DND-41 (cell line): ENCODE results near the gene ZNF883.

Experiments
- ATAC-seq: fragments of 200-7000 bp; cut with Tn5 transposase; 3 replicates; pipeline ENCODE4 v1.9.1; 2021; ENCODE audit warnings: low read depth; ENCODE audit not compliant: insufficient read depth
- DNase-seq: peaks from one replicate; pipeline ENCODE4 v3.0.0-alpha.2; 2020
- H2AFZ ChIP-seq: 2 replicates; pipeline ENCODE4 v1.6.0; 2012; ENCODE audit warnings: low read depth, low read length
- H3K27ac ChIP-seq: 2 replicates; pipeline ENCODE4 v1.5.1; 2012; ENCODE audit warnings: low read length, inconsistent platforms
- H3K27me3 ChIP-seq: fragments of 200-600 bp; sonication (generic); 2 replicates; pipeline ENCODE4 v1.6.0; 2012; ENCODE audit warnings: low read length, mild to moderate bottlenecking, inconsistent platforms; ENCODE audit not compliant: insufficient read depth, poor library complexity
- H3K36me3 ChIP-seq: 2 replicates; pipeline ENCODE4 v1.5.1; 2012; ENCODE audit warnings: low read length, inconsistent platforms; ENCODE audit not compliant: insufficient read depth
- H3K4me1 ChIP-seq: 2 replicates; pipeline ENCODE4 v1.5.1; 2012; ENCODE audit warnings: mild to moderate bottlenecking, low read length; ENCODE audit not compliant: insufficient read depth
- H3K4me2 ChIP-seq: 2 replicates; pipeline ENCODE4 v1.6.0; 2012; ENCODE audit warnings: mild to moderate bottlenecking, moderate library complexity, low read length, inconsistent platforms; ENCODE audit not compliant: insufficient read depth
- H3K4me3 ChIP-seq, 2 experiments: fragments of 200-600 bp in 1 of 2; shearing (Covaris generic) in 1 of 2; 2 replicates each; pipeline ENCODE4 v1.5.1; 2012 to 2016; ENCODE audit warnings: inconsistent platforms in 2 of 2, low read length in 2 of 2, mild to moderate bottlenecking in 2 of 2, low read depth in 1 of 2, moderate library complexity in 1 of 2
- H3K79me2 ChIP-seq: 2 replicates; pipeline ENCODE4 v1.6.0; 2012; ENCODE audit warnings: low read length, inconsistent platforms; ENCODE audit not compliant: insufficient read depth
- H3K9ac ChIP-seq: 2 replicates; pipeline ENCODE4 v1.6.0; 2012; ENCODE audit warnings: low read depth, mild to moderate bottlenecking, inconsistent platforms, low read length, moderate library complexity
- H3K9me3 ChIP-seq: 2 replicates; pipeline ENCODE4 v1.5.1; 2012; ENCODE audit warnings: low read length, moderate library complexity, mild to moderate bottlenecking, inconsistent platforms; ENCODE audit not compliant: insufficient read depth, severe bottlenecking
- H4K20me1 ChIP-seq: 2 replicates; pipeline ENCODE4 v1.6.0; 2012; ENCODE audit warnings: low read length; ENCODE audit not compliant: insufficient read depth
- CTCF ChIP-seq: IDR thresholded peaks from 2 replicates; pipeline ENCODE4 v1.5.1; 2012; ENCODE audit warnings: borderline replicate concordance, low read length, moderate library complexity, mild to moderate bottlenecking; ENCODE audit not compliant: poor library complexity, severe bottlenecking; ENCODE audit errors: extremely low read depth
- EZH2 ChIP-seq: IDR thresholded peaks from 3 replicates; pipeline ENCODE4 v1.6.1; 2012; ENCODE audit warnings: borderline replicate concordance, low read depth, mild to moderate bottlenecking, moderate library complexity, low read length, inconsistent platforms; ENCODE audit not compliant: severe bottlenecking

The ZNF883 gene

GRCh38 chr9:112912636-112913035, 99.4 kb downstream of the ZNF883 start:
- no peak overlapping the region for H3K27ac ChIP-seq
- H3K27me3 ChIP-seq: peaks cover 6% of the 10 kb centered on the region
- no peak overlapping the region for H2AFZ ChIP-seq
- H3K36me3 ChIP-seq: no peaks in the 10 kb centered on the region
- ATAC-seq (no peak), DNase-seq (no peak)
- no peak overlapping the region for H3K4me2 ChIP-seq
- no peak overlapping the region for H3K9ac ChIP-seq
- no peak for TF ChIP-seq CTCF
- TF ChIP-seq EZH2: no peak
- H3K9me3 ChIP-seq: no peaks in the 10 kb centered on the region
- no peaks in the 10 kb centered on the region for H3K4me1 ChIP-seq
- no peaks in the 10 kb centered on the region for H3K79me2 ChIP-seq
- H4K20me1 ChIP-seq: no peaks in the 10 kb centered on the region
- no peak overlapping the region for H3K4me3 ChIP-seq

GRCh38 chr9:112911736-112912135, 100.3 kb downstream of the ZNF883 start:
- Histone ChIP-seq H3K27ac (no peak overlapping the region), H3K9ac (no peak overlapping the region), H3K36me3 (no peaks in the 10 kb centered on the region), H2AFZ (no peak overlapping the region), H3K4me2 (no peak overlapping the region), H3K4me1 (no peaks in the 10 kb centered on the region), H3K9me3 (no peaks in the 10 kb centered on the region), H4K20me1 (no peaks in the 10 kb centered on the region), H3K27me3 (peaks cover 6% of the 10 kb centered on the region), H3K4me3 (no peak overlapping the region), H3K79me2 (no peaks in the 10 kb centered on the region)
- TF ChIP-seq EZH2: no peak
- TF ChIP-seq CTCF: no peak
- ATAC-seq (no peak), DNase-seq (no peak)
